HCT116 (cell line): ENCODE data around the gene CORO7. TPM values are rescaled to one million over a fixed set of nuclear protein-coding genes. Genes with fewer than 3 reads are reported as not detected.

Source experiments
- ATAC-seq: fragments of 200-7000 bp; cut with Tn5 transposase; 2 replicates; pipeline ENCODE4 v1.9.1; 2020; ENCODE audit warnings: mild to moderate bottlenecking, moderate library complexity
- BruUV-seq: library from RNA; stranded (reverse); fragments of 400-500 nt; replicated peaks from 2 replicates; lab custom pipeline; 2021; lab: Mats Ljungman, UMichigan
- CTCF ChIA-PET: fragments of 300-600 bp; sonication (Branson Sonifier 250); formaldehyde crosslinking; loops from one replicate; lab custom pipeline; 2021; ENCODE audit warnings: antibody characterized with exemption; lab: Charles Lee
- POLR2A ChIA-PET: fragments of 300-600, 350-600 bp; sonication (Branson Sonifier 250); formaldehyde crosslinking; loops from one replicate; lab custom pipeline; 2021; ENCODE audit warnings: antibody characterized with exemption; lab: Charles Lee
- RAD21 ChIA-PET, 2 experiments: fragments of 300-600 bp; sonication (Branson Sonifier 250); formaldehyde crosslinking; loops; one replicate each; lab custom pipeline; 2023; ENCODE audit warnings: low total read pairs in 2 of 2; ENCODE audit not compliant: uncharacterized antibody in 2 of 2, unreplicated experiment in 2 of 2, low non-redundant PET in 1 of 2; lab: Charles Lee
- DNase-seq: peaks from one replicate; pipeline ENCODE4 v3.0.0-alpha.2; 2010; ENCODE audit warnings: low read depth, low spot score
- H2AFZ ChIP-seq: fragments of 200-600 bp; shearing (Covaris generic), sonication (generic); 2 replicates; pipeline ENCODE4 v1.6.1; 2017; ENCODE audit warnings: low read depth, mixed run types, mixed read lengths, antibody characterized with exemption, low read length; ENCODE audit not compliant: poor library complexity, severe bottlenecking
- H3K27ac ChIP-seq: 2 replicates; pipeline ENCODE4 v1.5.1; 2012; ENCODE audit warnings: low read depth, low read length
- H3K27me3 ChIP-seq: fragments of 200-600 bp; sonication (generic); 2 replicates; pipeline ENCODE4 v1.6.1; 2016; ENCODE audit warnings: mixed run types, low read length, mixed read lengths; ENCODE audit not compliant: insufficient read depth
- H3K36me3 ChIP-seq, 2 experiments: fragments of 200-500 bp in 1 of 2; fragments of 200-600 bp in 1 of 2; sonication (Bioruptor generic) in 1 of 2; sonication (generic) in 1 of 2; 2 replicates each; pipeline versions ENCODE4 v1.5.1 to v1.6.1; 2014 to 2016; ENCODE audit warnings: low read length in 2 of 2, inconsistent platforms in 1 of 2, mixed read lengths in 1 of 2, mixed run types in 1 of 2; ENCODE audit not compliant: insufficient read depth in 2 of 2, control insufficient read depth in 1 of 2
- H3K4me1 ChIP-seq, 2 experiments: fragments of 200-600 bp in 1 of 2; sonication (generic) in 1 of 2; 2 replicates each; pipeline versions ENCODE4 v1.5.1 to v1.6.1; 2012 to 2017; ENCODE audit warnings: low read length in 2 of 2, inconsistent platforms in 1 of 2, mild to moderate bottlenecking in 1 of 2, mixed read lengths in 1 of 2, mixed run types in 1 of 2, moderate library complexity in 1 of 2; ENCODE audit not compliant: insufficient read depth in 2 of 2, control insufficient read depth in 1 of 2
- H3K4me2 ChIP-seq: fragments of 200-600 bp; sonication (generic); 2 replicates; pipeline ENCODE4 v1.6.1; 2017; ENCODE audit warnings: mixed run types, low read length, mixed read lengths
- H3K4me3 ChIP-seq, 2 experiments: fragments of 200-600 bp in 1 of 2; sonication (generic) in 1 of 2; replicated peaks in 1 of 2; 2 replicates each; pipeline ENCODE4 v1.5.1; 2011 to 2016; ENCODE audit warnings: low read length in 2 of 2, control low read depth in 1 of 2, low read depth in 1 of 2, mild to moderate bottlenecking in 1 of 2, mixed read lengths in 1 of 2, mixed run types in 1 of 2
- H3K79me2 ChIP-seq: fragments of 200-600 bp; sonication (generic); 2 replicates; pipeline ENCODE4 v1.6.1; 2017; ENCODE audit warnings: mild to moderate bottlenecking, mixed run types, low read length, moderate library complexity, mixed read lengths; ENCODE audit not compliant: insufficient read depth
- H3K9ac ChIP-seq: fragments of 200-600 bp; sonication (generic); 2 replicates; pipeline ENCODE4 v1.6.1; 2016; ENCODE audit warnings: low read length, mixed read lengths
- H3K9me2 ChIP-seq: fragments of 200-600 bp; sonication (generic), shearing (Covaris generic); 2 replicates; pipeline ENCODE4 v1.6.1; 2017; ENCODE audit warnings: mixed run types, mild to moderate bottlenecking, moderate library complexity; ENCODE audit not compliant: insufficient read depth
- H3K9me3 ChIP-seq, 2 experiments: fragments of 200-500 bp in 1 of 2; fragments of 200-600 bp in 1 of 2; sonication (Bioruptor generic) in 1 of 2; sonication (generic) in 1 of 2; 2 replicates each; pipeline ENCODE4 v1.6.1; 2014 to 2017; ENCODE audit warnings: low read length in 2 of 2, mixed read lengths in 2 of 2, inconsistent platforms in 1 of 2, low read depth in 1 of 2, mild to moderate bottlenecking in 1 of 2, mixed run types in 1 of 2, moderate library complexity in 1 of 2; ENCODE audit not compliant: control insufficient read depth in 1 of 2, insufficient read depth in 1 of 2
- H4K20me1 ChIP-seq: fragments of 200-600 bp; sonication (generic), shearing (Covaris generic); 2 replicates; pipeline ENCODE4 v1.6.1; 2017; ENCODE audit warnings: mixed run types, mild to moderate bottlenecking, moderate library complexity; ENCODE audit not compliant: insufficient read depth
- CBX3 ChIP-seq: IDR thresholded peaks from 2 replicates; pipeline ENCODE4 v1.6.1; 2012; ENCODE audit warnings: low read depth
- EGR1 ChIP-seq: IDR thresholded peaks from 2 replicates; pipeline ENCODE4 v1.6.1; 2012; ENCODE audit warnings: low read depth
- ELF1 ChIP-seq: IDR thresholded peaks from 2 replicates; pipeline ENCODE4 v1.6.1; 2012; ENCODE audit warnings: low read depth, borderline replicate concordance
- EZH2 ChIP-seq: fragments of 200-600 bp; sonication (generic); IDR thresholded peaks from 2 replicates; pipeline ENCODE4 v1.6.1; 2017; ENCODE audit warnings: antibody characterized with exemption, mixed run types
- EZH2phosphoT487 ChIP-seq: fragments of 200-600 bp; IDR thresholded peaks from 2 replicates; pipeline ENCODE4 v1.6.1; 2018; ENCODE audit warnings: antibody characterized with exemption, borderline replicate concordance
- FOSL1 ChIP-seq: IDR thresholded peaks from 2 replicates; pipeline ENCODE4 v1.6.1; 2012; ENCODE audit warnings: low read depth
- JUND ChIP-seq: IDR thresholded peaks from 2 replicates; pipeline ENCODE4 v1.6.1; 2012
- POLR2A ChIP-seq: IDR thresholded peaks from 2 replicates; pipeline ENCODE4 v1.7.0; 2011; ENCODE audit warnings: borderline replicate concordance; ENCODE audit not compliant: insufficient read depth, insufficient read length; ENCODE audit errors: extremely low read depth
- POLR2AphosphoS5 ChIP-seq: IDR thresholded peaks from 2 replicates; pipeline ENCODE4 v1.6.1; 2011; ENCODE audit warnings: mild to moderate bottlenecking, low read depth, low read length, moderate library complexity
- SIN3A ChIP-seq: IDR thresholded peaks from 2 replicates; pipeline ENCODE4 v1.6.1; 2012; ENCODE audit warnings: low read depth
- SP1 ChIP-seq: IDR thresholded peaks from 2 replicates; pipeline ENCODE4 v1.6.1; 2012; ENCODE audit warnings: low read depth
- SRF ChIP-seq: IDR thresholded peaks from 2 replicates; pipeline ENCODE4 v1.6.1; 2012; ENCODE audit warnings: low read depth
- TCF7L2 ChIP-seq: IDR thresholded peaks from 2 replicates; pipeline ENCODE4 v1.7.0; 2011; ENCODE audit warnings: borderline replicate concordance, inconsistent platforms; ENCODE audit not compliant: insufficient read depth, insufficient read length; ENCODE audit errors: extremely low read depth
- YY1 ChIP-seq: IDR thresholded peaks from 2 replicates; pipeline ENCODE4 v1.6.1; 2011; ENCODE audit warnings: low read length, low read depth, moderate library complexity, mild to moderate bottlenecking; ENCODE audit not compliant: insufficient replicate concordance; ENCODE audit errors: extremely low read depth
- ZFX ChIP-seq: fragments of 450-650 bp; IDR thresholded peaks from 2 replicates; pipeline ENCODE4 v1.6.1; 2017
- ZNF274 ChIP-seq: fragments of 200-500 bp; sonication (Bioruptor generic); IDR thresholded peaks from 2 replicates; pipeline ENCODE4 v1.6.1; 2014; ENCODE audit warnings: mild to moderate bottlenecking, low read depth, low read length, inconsistent platforms
- intact Hi-C: fragments of 100-400 bp; cut with micrococcal nuclease; formaldehyde crosslinking; loops from 2 replicates; pipeline ENCODE4 v1.10.0; 2022
- total RNA-seq: library from RNA; stranded (reverse); gene quantifications from one replicate; pipeline ENCODE4 v1.2.1, GENCODE V29; 2021; ENCODE audit not compliant: unreplicated experiment
- TF ChIP-seq, protein P1 (sequence below): IDR thresholded peaks from 2 replicates; pipeline ENCODE4 v1.6.1; 2012
- TF ChIP-seq, protein P2 (sequence below): IDR thresholded peaks from 2 replicates; pipeline ENCODE4 v1.6.1; 2012; ENCODE audit warnings: low read depth
- TF ChIP-seq, protein P3 (sequence below), 3 experiments: fragments of 200-600 bp in 1 of 3; sonication (generic) in 1 of 3; IDR thresholded peaks in 2 of 3; conservative IDR thresholded peaks in 1 of 3; 2 replicates each; pipeline ENCODE4 v1.5.1; 2012 to 2017; ENCODE audit warnings: low read depth in 2 of 3, low read length in 2 of 3, antibody characterized with exemption in 1 of 3, borderline replicate concordance in 1 of 3, control low read depth in 1 of 3, mild to moderate bottlenecking in 1 of 3, mixed read lengths in 1 of 3, mixed run types in 1 of 3, moderate library complexity in 1 of 3; ENCODE audit not compliant: insufficient read depth in 1 of 3
- TF ChIP-seq, protein P4 (sequence below): IDR thresholded peaks from 2 replicates; pipeline ENCODE4 v1.6.1; 2012

CORO7 gene
- total RNA-seq, 1 experiment from 2014 or later, result 21.3 TPM

DNA sequence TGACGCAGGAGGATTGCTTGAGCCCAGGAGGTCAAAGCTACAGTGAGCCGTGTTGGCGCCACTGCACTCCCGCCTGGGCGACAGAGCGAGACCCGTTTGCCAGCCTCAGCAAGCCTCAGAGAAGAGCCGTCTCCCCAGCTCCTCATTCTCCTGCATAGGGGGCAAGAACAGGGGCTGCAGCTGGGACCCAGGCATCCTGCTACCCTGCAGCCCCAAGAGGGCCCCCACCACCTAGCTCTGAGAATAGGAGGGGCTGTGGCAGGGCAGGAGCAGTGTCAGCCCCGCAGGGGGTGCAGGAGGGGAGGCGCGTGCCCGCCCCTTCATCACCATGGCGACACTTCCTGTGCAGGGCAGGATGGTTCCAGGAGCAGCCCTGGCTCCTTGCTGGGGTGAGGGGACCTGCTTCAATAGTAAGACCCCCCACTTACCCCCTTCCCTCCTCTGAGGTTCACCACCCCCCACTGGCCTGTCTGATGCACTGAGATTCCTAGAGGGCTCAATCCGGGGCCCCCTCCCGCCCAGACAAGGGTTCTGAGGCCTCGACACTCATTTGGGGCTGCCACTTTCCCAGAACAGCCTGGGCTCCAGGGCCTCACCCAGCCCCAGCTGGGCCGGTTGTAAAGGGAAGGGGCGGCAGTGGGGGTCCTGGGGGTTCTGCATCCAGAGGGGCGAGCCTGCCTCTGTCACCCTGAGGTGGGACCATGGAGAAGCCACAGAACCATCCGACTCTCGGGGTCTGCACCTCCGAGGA lies 24.6 kb downstream of the CORO7 start:
- Histone ChIP-seq H3K9me2 (no peaks in the 10 kb centered on the region), H3K27ac (no peak overlapping the region), H4K20me1 (no peaks in the 10 kb centered on the region), H3K36me3 (no peaks in the 10 kb centered on the region), H3K4me1 (peaks cover 7 to 13% of the 10 kb centered on the region in 2 experiments; a peak in 3 of 4 replicates), H3K27me3 (no peaks in the 10 kb centered on the region), H3K4me3 (no peak overlapping the region), H3K4me2 (no peak overlapping the region), H3K79me2 (no peaks in the 10 kb centered on the region), H2AFZ (no peak overlapping the region), H3K9me3 (no peaks in the 10 kb centered on the region), H3K9ac (no peak overlapping the region)
- CTCF ChIA-PET, result interaction anchor here (1.6 kb wide), 1 partner anchor 10 kb away, joined by 6 read pairs; no protein-coding TSS in a partner anchor
- BruUV-seq, result no TSS peak
- intact Hi-C loops, result no loop called here
- no peak for DNase-seq
- no peak for ATAC-seq
- RAD21 ChIA-PET, result no interaction called here
- POLR2A ChIA-PET, result interaction anchor here (0.7 kb wide), 1 partner anchor 18 kb away, joined by 6 read pairs; no protein-coding TSS in a partner anchor
- TF ChIP-seq, protein P1, sequence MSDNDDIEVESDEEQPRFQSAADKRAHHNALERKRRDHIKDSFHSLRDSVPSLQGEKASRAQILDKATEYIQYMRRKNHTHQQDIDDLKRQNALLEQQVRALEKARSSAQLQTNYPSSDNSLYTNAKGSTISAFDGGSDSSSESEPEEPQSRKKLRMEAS, result no peak
- TF ChIP-seq, protein P2, sequence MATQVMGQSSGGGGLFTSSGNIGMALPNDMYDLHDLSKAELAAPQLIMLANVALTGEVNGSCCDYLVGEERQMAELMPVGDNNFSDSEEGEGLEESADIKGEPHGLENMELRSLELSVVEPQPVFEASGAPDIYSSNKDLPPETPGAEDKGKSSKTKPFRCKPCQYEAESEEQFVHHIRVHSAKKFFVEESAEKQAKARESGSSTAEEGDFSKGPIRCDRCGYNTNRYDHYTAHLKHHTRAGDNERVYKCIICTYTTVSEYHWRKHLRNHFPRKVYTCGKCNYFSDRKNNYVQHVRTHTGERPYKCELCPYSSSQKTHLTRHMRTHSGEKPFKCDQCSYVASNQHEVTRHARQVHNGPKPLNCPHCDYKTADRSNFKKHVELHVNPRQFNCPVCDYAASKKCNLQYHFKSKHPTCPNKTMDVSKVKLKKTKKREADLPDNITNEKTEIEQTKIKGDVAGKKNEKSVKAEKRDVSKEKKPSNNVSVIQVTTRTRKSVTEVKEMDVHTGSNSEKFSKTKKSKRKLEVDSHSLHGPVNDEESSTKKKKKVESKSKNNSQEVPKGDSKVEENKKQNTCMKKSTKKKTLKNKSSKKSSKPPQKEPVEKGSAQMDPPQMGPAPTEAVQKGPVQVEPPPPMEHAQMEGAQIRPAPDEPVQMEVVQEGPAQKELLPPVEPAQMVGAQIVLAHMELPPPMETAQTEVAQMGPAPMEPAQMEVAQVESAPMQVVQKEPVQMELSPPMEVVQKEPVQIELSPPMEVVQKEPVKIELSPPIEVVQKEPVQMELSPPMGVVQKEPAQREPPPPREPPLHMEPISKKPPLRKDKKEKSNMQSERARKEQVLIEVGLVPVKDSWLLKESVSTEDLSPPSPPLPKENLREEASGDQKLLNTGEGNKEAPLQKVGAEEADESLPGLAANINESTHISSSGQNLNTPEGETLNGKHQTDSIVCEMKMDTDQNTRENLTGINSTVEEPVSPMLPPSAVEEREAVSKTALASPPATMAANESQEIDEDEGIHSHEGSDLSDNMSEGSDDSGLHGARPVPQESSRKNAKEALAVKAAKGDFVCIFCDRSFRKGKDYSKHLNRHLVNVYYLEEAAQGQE, result no peak
- TF ChIP-seq EGR1 (no peak), JUND (no peak), SRF (no peak), CBX3 (no peak), FOSL1 (no peak), EZH2 (no peak), YY1 (no peak), TCF7L2 (no peak), ZFX (no peak), SIN3A (no peak), ZNF274 (no peak), EZH2phosphoT487 (no peak), ELF1 (no peak), POLR2A (no peak), SP1 (no peak), POLR2AphosphoS5 (no peak)
- TF ChIP-seq, protein P3, sequence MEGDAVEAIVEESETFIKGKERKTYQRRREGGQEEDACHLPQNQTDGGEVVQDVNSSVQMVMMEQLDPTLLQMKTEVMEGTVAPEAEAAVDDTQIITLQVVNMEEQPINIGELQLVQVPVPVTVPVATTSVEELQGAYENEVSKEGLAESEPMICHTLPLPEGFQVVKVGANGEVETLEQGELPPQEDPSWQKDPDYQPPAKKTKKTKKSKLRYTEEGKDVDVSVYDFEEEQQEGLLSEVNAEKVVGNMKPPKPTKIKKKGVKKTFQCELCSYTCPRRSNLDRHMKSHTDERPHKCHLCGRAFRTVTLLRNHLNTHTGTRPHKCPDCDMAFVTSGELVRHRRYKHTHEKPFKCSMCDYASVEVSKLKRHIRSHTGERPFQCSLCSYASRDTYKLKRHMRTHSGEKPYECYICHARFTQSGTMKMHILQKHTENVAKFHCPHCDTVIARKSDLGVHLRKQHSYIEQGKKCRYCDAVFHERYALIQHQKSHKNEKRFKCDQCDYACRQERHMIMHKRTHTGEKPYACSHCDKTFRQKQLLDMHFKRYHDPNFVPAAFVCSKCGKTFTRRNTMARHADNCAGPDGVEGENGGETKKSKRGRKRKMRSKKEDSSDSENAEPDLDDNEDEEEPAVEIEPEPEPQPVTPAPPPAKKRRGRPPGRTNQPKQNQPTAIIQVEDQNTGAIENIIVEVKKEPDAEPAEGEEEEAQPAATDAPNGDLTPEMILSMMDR (IDR thresholded peaks at IDR 0.05 in 2 of 3, conservative IDR thresholded peaks at IDR 0.05 in 1 of 3; ENCODE audit: borderline replicate concordance in 1 of 3, insufficient read depth in 1 of 3, low read depth in 2 of 3, low read length in 2 of 3), result no peak
- TF ChIP-seq, protein P4, sequence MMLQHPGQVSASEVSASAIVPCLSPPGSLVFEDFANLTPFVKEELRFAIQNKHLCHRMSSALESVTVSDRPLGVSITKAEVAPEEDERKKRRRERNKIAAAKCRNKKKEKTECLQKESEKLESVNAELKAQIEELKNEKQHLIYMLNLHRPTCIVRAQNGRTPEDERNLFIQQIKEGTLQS, result no peak
